ENCODE data around the gene PARL.

Gene PARL

GRCh38 chr3:183896184-183896583 is 11.5 kb upstream of the PARL start:
- no peak for TF ChIP-seq CTCF (IDR thresholded peaks at IDR 0.05; ENCODE audit: low read depth, low read length, missing control alignments)
- no peak overlapping the region for H3K4me3 ChIP-seq (replicated peaks; ENCODE audit: low read depth, low read length)
- no peak for DNase-seq (ENCODE audit: extremely low read depth, low read depth)

GRCh38 chr3:183895774-183896173 is 11.1 kb upstream of the PARL start:
- no peak for DNase-seq (ENCODE audit: extremely low read depth, low read depth)
- TF ChIP-seq CTCF (IDR thresholded peaks at IDR 0.05; ENCODE audit: low read depth, low read length, missing control alignments), result no peak
- H3K4me3 ChIP-seq (replicated peaks; ENCODE audit: low read depth, low read length), result no peak overlapping the region

GRCh38 chr3:183895296-183895695 is 10.6 kb upstream of the PARL start:
- no peak overlapping the region for H3K4me3 ChIP-seq (replicated peaks; ENCODE audit: low read depth, low read length)
- peak; percentile 81 for TF ChIP-seq CTCF (IDR thresholded peaks at IDR 0.05; ENCODE audit: low read depth, low read length, missing control alignments)
- no peak for DNase-seq (ENCODE audit: extremely low read depth, low read depth)

GRCh38 chr3:183892610-183893214 is 8.0 kb upstream of the PARL start:
- no peak overlapping the region for H3K4me3 ChIP-seq (replicated peaks; ENCODE audit: low read depth, low read length)
- TF ChIP-seq CTCF (IDR thresholded peaks at IDR 0.05; ENCODE audit: low read depth, low read length, missing control alignments), result no peak
- no peak for DNase-seq (ENCODE audit: extremely low read depth, low read depth)

GRCh38 chr3:183885766-183886165 is 1.1 kb upstream of the PARL start:
- DNase-seq (ENCODE audit: extremely low read depth, low read depth), result no peak
- no peak overlapping the region for H3K4me3 ChIP-seq (replicated peaks; ENCODE audit: low read depth, low read length)
- no peak for TF ChIP-seq CTCF (IDR thresholded peaks at IDR 0.05; ENCODE audit: low read depth, low read length, missing control alignments)

GRCh38 chr3:183884097-183884426 is 618 bp downstream of the PARL start:
- no peak for DNase-seq (ENCODE audit: extremely low read depth, low read depth)

More at GRCh38 chr3:183884097-183884426, 618 bp downstream of the PARL start:
- H3K4me3 ChIP-seq (replicated peaks; ENCODE audit: low read depth, low read length), result peak overlapping the region; percentile 95
- no peak for TF ChIP-seq CTCF (IDR thresholded peaks at IDR 0.05; ENCODE audit: low read depth, low read length, missing control alignments)
